ENCODE results near the gene DPH6.

GRCh38 chr15:35548435-35548834 lies 2.5 kb upstream of the DPH6 start:
- TF ChIP-seq CHD4 (IDR thresholded peaks at IDR 0.05; ENCODE audit: borderline replicate concordance) (no peak), HOXB5 (CRISPR knock-in tag; IDR thresholded peaks at IDR 0.05) (no peak), EP300 (IDR thresholded peaks at IDR 0.05) (no peak), BHLHE40 (IDR thresholded peaks at IDR 0.05; ENCODE audit: low read depth, low read length) (no peak), SMC3 (IDR thresholded peaks at IDR 0.05) (no peak), EHF (CRISPR knock-in tag; IDR thresholded peaks at IDR 0.05) (no peak), RFX5 (IDR thresholded peaks at IDR 0.05) (no peak)

All from A549 (cell line).